Type B pancreatic cell (in vitro differentiated cells): ENCODE measurements around the gene VMO1. TPM values are rescaled to one million over a fixed set of nuclear protein-coding genes. Genes with fewer than 3 reads are reported as not detected.
A peak's percentile ranks its signal among the peaks of the same experiment; 100 is the strongest.

Experiments used
- DNase-seq: peaks from one replicate; pipeline ENCODE4 v3.0.0; 2021; ENCODE audit warnings: mixed read lengths; ENCODE audit not compliant: unreplicated experiment; ENCODE audit errors: extremely low spot score
- H3K27ac Mint-ChIP-seq: 2 replicates; pipeline ENCODE4 v1.8.0; 2021; ENCODE audit warnings: mild to moderate bottlenecking, mixed read lengths
- H3K27me3 Mint-ChIP-seq: 2 replicates; pipeline ENCODE4 v1.8.0; 2021; ENCODE audit warnings: mixed read lengths
- H3K36me3 Mint-ChIP-seq: 2 replicates; pipeline ENCODE4 v1.8.0; 2021; ENCODE audit warnings: mixed read lengths
- H3K4me1 Mint-ChIP-seq: one replicate; pipeline ENCODE4 v1.8.0; 2021; ENCODE audit warnings: mixed read lengths; ENCODE audit not compliant: unreplicated experiment
- H3K4me3 Mint-ChIP-seq: 2 replicates; pipeline ENCODE4 v1.8.0; 2021; ENCODE audit warnings: mild to moderate bottlenecking, mixed read lengths
- H3K9me3 Mint-ChIP-seq: 2 replicates; pipeline ENCODE4 v1.8.0; 2021; ENCODE audit warnings: mixed read lengths
- total RNA-seq: library from RNA; stranded (reverse); gene quantifications from 2 replicates; pipeline ENCODE4 v1.2.1, GENCODE V29; 2021; ENCODE audit warnings: low replicate concordance
- TF ChIP-seq, protein P1 (sequence below): fragments of 200-600 bp; sonication (generic); conservative IDR thresholded peaks from 2 replicates; pipeline ENCODE4 v1.5.0; 2021; ENCODE audit warnings: antibody characterized with exemption, mild to moderate bottlenecking

VMO1 gene
- total RNA-seq, 1 donor from 2014 or later: 1.8 TPM

DNA sequence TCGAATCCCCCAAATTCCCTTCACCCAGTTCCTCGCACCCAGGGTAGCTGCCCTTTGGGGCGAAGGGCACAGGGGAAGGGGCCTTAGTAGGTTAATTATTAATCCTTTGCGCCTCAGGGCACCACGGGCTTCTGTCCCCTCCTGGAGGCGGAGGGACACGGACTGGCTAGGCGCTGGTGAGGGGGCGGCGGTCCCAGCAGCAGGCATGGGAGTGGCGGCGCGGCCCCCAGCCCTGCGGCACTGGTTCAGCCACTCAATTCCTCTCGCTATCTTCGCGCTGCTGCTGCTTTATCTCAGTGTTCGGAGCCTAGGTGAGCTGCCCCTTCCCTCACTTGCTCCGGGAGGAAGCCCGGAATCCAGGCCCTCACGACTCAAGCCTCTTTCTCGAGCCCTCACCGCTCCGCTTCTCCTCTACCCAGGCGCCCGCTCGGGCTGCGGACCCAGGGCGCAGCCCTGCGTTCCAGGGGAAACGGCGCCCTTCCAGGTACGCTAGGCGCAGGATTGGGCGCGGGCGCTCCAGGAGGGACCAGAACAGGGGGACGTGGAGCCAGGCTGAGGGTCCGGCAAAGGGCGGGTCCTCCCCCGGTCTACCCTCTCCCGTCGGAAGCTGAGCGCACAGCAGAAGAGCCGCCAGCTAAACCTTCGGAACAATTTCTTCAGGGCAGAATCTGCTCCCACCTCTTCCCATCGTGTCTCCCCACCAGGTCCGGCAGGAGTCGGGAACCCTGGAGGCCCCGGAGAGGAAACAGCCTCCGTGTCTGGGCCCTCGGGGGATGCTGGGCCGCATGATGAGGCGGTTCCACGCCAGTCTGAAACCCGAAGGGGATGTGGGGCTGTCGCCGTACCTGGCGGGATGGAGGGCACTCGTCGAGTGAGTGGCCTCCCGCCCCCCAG lies 2.9 kb upstream of the VMO1 start, which contains the start of gene GLTPD2:
Gene GLTPD2 (plus strand): TSS at position 158 of the 894 bp plus-strand sequence. CDS start 48 bp downstream, at position 206.
- DNase-seq: no peak
- Mint-ChIP-seq H3K27ac (peak within 1 kb of the TSS; percentile 72), H3K9me3 (no peaks in the 10 kb centered on the region), H3K27me3 (peaks cover 12% of the 10 kb centered on the region), H3K36me3 (no peaks in the 10 kb centered on the region), H3K4me3 (peak within 1 kb of the TSS; percentile 91), H3K4me1 (peaks cover 14% of the 10 kb centered on the region)
- TF ChIP-seq, protein P1, sequence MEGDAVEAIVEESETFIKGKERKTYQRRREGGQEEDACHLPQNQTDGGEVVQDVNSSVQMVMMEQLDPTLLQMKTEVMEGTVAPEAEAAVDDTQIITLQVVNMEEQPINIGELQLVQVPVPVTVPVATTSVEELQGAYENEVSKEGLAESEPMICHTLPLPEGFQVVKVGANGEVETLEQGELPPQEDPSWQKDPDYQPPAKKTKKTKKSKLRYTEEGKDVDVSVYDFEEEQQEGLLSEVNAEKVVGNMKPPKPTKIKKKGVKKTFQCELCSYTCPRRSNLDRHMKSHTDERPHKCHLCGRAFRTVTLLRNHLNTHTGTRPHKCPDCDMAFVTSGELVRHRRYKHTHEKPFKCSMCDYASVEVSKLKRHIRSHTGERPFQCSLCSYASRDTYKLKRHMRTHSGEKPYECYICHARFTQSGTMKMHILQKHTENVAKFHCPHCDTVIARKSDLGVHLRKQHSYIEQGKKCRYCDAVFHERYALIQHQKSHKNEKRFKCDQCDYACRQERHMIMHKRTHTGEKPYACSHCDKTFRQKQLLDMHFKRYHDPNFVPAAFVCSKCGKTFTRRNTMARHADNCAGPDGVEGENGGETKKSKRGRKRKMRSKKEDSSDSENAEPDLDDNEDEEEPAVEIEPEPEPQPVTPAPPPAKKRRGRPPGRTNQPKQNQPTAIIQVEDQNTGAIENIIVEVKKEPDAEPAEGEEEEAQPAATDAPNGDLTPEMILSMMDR: no peak

- H3K27ac Mint-ChIP-seq: peak overlapping the region; percentile 72
- TF ChIP-seq, protein P1: no peak
- H3K36me3 Mint-ChIP-seq: no peaks in the 10 kb centered on the region
- no peak for DNase-seq
- H3K4me3 Mint-ChIP-seq: peak overlapping the region; percentile 91
- H3K27me3 Mint-ChIP-seq: peaks cover 12% of the 10 kb centered on the region
- H3K4me1 Mint-ChIP-seq: peaks cover 14% of the 10 kb centered on the region
- no peaks in the 10 kb centered on the region for H3K9me3 Mint-ChIP-seq
Measured at GRCh38 chr17:4788159-4788806, 2.1 kb upstream of the VMO1 start.

GRCh38 chr17:4786516-4786915 lies 352 bp upstream of the VMO1 start:
- peaks cover 19% of the 10 kb centered on the region for H3K27me3 Mint-ChIP-seq
- no peak overlapping the region for H3K27ac Mint-ChIP-seq

DNA sequence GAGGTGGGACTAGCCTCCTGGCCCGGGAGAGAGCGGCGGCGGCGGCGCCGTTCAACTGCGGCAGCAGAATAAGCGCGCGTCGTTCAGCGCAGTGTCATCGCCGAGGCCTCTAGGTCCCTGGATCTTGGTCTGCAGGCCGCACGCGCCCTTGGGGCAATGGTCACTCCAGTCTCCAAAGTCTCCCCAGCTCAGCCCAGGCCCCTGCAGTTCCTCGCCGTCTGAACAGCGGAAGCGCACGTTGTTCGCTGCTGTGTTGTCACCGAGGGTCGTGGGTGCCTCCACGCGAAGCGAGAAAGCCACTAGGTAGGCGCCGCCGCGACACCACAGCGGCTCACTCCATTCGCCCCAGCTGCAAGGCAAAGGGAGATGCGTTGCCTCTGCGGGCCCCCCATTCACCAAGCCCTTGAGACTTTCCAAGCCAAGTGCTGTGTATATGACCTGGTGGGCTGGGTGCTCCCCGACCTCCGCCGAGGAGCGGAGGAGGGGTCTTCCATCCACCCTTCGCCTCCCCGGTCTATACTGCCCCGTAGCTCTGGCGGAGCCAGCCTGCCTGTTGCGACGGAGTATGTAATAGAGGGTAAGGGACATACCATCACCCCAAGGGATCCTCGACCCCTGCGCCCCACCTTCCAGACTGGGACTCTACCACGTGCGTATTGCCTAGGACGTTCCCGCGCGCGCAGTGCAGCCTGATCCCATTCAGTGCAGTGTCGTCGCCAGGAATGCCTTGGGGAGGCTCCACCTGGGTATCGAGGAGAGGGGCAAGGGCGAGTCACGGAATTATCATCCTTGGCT lies 656 bp downstream of the VMO1 start:
- Mint-ChIP-seq H3K4me3 (no peak overlapping the region), H3K4me1 (peaks cover 14% of the 10 kb centered on the region), H3K9me3 (no peaks in the 10 kb centered on the region), H3K27me3 (peaks cover 18% of the 10 kb centered on the region), H3K27ac (no peak overlapping the region), H3K36me3 (no peaks in the 10 kb centered on the region)
- DNase-seq: no peak
- TF ChIP-seq, protein P1: no peak

More at GRCh38 chr17:4786516-4786915, 352 bp upstream of the VMO1 start:
- Mint-ChIP-seq H3K4me3 (no peak overlapping the region), H3K9me3 (no peaks in the 10 kb centered on the region), H3K4me1 (peaks cover 14% of the 10 kb centered on the region), H3K36me3 (no peaks in the 10 kb centered on the region)
- TF ChIP-seq, protein P1: no peak
- no peak for DNase-seq

DNA sequence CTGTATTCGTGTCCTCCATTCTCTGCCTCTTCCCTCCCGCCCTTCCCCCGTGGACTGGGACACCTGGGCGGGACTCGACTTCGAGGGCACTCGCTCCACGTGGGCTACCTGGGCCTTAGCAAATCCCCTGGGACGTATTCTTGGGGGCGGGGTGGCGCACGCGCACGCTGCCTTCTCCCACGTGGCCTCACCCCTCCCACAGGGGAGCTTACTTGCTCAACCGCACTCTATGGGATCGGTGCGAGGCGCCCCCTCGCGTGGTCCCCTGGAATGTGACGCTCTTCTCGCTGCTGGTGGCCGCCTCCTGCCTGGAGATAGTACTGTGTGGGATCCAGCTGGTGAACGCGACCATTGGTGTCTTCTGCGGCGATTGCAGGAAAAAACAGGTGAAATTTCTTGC lies 3.5 kb downstream of the VMO1 start:
- peaks cover 5% of the 10 kb centered on the region for H3K4me1 Mint-ChIP-seq
- H3K27ac Mint-ChIP-seq: no peak overlapping the region

More for the DNA sequence above, 3.5 kb downstream of the VMO1 start:
- H3K4me3 Mint-ChIP-seq: no peak overlapping the region
- DNase-seq: no peak
- TF ChIP-seq, protein P1: no peak
- H3K36me3 Mint-ChIP-seq: no peaks in the 10 kb centered on the region
- H3K9me3 Mint-ChIP-seq: no peaks in the 10 kb centered on the region
- H3K27me3 Mint-ChIP-seq: peaks cover 30% of the 10 kb centered on the region
